Islet of Langerhans (tissue), 1 donor: ENCODE data around the gene ELOVL2.
"Not testable (repeated sequence)": the region's sequence is repeated elsewhere in the genome, so short reads cannot be mapped to it uniquely, and the experiment has no call there.

ENCODE experiments used
- FAIRE-seq: peaks from one replicate; lab custom pipeline; 2011; peaks lifted over from hg19 to GRCh38; lab: Jason Lieb, UNC

The ELOVL2 gene, protein sequence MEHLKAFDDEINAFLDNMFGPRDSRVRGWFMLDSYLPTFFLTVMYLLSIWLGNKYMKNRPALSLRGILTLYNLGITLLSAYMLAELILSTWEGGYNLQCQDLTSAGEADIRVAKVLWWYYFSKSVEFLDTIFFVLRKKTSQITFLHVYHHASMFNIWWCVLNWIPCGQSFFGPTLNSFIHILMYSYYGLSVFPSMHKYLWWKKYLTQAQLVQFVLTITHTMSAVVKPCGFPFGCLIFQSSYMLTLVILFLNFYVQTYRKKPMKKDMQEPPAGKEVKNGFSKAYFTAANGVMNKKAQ

DNA sequence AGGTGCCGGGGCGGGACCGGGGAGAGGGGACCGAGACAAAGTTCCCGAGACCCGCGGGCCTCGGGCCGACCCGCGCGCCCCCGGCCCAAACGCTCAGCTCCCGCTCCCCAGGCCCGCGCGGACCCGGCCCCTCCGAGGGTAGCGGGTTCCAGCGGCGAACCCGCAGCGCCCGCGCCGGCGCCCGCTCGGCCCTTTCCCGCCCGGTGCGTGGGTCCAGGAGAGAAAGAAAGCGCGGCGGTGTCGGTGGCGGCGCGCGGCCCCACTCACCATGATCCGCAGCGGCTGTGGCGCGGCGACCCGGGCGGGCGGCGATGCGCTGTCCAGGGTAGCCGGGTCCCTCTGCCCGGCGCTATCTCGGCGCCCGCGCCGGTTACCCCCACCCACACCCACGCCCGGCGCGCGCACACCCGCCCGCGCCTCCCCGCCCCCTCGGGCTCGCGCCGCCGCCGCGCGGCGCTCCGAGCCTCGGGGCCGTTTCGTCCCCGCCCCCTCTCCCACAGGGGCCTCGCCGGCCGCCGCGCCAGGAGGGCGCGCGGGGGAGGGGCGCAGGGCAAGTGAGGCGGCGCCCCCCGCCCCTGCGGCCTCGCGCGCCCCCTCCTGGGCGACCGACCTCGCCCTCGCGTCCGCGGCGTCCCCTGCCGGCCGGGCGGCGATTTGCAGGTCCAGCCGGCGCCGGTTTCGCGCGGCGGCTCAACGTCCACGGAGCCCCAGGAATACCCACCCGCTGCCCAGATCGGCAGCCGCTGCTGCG is at the start of gene ELOVL2:
Gene ELOVL2 (minus strand): TSS at position 345 of the 751 bp plus-strand sequence. CDS start 75 bp downstream, at position 270.
- no peak for FAIRE-seq

DNA sequence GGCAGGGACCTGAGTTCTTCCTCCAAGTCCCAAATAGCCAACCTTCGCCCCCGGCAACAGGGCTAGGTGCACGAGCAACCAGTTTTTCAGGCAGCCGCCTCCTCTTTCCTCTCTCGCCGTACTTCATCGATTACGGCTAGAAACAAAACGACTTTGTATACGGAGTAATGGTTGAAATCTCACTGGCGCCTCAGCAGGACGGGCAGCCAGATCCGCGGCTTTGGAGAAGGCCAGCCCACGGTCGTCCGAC is 49.2 kb upstream of the ELOVL2 start:
- FAIRE-seq, result no peak

DNA sequence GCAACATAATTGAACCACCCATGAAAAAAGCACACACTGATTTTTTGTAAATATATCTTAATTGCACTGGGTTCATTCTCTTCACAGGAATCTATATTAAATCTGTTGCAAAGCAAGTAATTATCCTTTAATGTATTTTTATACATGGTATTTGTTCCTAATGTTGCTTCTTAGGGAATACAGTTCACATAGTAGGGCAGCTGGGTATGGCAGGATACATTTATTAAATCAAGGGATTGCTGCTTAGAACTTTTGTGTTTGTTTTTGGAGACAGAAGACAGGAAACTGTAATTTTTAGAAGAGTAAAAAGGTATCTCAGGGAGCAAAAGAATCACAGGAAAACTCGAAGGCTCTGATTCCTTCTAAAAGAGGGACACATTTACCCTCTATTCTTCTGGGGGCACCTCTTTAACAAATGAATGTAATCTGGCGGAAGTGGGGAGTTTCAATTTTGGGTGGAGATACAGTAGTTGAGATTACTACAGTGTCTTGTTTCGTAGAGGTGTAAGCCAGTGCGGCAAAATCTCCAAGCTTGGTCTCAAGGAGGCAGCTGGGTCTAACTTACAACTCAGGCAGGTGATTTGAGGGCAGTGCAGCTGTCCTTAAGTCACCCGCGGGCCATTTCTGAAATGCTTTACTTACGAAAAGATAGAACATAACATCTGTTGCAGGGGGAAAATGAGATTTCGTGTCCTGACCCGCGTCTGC is 48.7 kb upstream of the ELOVL2 start:
- FAIRE-seq, result no peak

DNA sequence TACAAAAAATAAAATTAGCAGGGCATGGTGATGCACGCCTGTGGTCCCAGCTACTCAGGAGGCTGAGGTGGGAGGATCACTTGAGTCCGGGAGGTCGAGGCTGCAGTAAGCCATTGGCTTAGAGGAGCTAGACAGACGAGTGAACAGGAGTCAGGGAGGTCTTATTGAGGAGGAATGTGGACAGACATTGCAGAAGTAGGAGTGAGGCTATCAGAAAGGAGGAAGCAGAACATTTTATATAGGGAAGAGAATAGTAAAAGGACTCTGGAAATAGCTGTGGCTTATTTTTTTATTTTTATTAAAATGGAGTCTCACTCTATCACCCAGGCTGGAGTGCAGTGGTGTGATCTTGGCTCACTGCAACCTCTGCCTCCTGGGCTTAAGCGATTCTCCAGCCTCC is 47.0 kb upstream of the ELOVL2 start:
- FAIRE-seq, result not testable (repeated sequence)

DNA sequence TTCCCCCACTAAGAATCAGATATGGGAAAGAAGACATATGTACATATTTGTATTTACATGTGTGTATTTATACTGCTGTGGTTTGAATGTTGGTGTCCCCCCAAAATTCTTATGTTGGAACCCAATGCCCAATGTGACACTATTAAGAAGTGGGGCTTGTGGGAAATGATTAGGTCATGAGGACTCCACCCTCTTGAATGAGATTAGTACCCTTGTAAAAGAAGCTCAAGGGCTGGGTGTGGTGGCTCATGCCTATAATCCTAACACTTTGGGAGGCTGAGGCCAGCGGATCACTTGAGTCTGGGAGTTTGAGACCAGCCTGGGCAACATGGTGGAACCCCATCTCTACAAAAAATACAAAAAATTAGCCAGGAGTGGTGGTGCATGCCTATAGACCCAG is 45.6 kb upstream of the ELOVL2 start:
- no peak for FAIRE-seq

DNA sequence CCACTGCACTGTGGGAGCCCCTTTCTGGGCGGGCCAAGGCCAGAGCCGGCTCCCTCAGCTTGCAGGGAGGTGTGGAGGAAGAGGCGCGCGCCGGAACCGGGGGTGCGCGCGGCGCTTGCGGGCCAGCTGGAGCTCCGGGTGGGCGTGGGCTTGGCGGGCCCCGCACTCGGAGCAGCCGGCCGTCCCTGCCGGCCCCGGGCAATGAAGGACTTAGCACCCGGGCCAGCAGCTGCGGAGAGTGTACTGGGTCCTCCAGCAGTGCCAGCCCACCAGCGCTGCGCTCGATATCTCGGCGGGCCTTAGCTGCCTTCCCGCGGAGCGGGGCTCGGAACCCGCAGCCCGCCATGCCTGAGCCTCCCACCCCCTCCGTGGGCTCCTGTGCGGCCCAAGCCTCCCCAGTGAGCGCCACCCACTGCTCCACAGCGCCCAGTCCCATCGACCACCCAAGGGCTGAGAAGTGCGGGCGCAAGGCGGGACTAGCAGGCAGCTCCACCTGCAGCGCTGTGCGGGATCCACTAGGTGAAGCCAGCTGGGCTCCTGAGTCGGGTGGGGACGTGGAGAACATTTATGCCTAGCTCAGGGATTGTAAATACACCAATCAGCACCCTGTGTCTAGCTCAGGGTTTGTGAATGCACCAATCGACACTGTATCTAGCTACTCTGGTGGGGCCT is 43.2 kb upstream of the ELOVL2 start:
- FAIRE-seq, result not testable (repeated sequence)

DNA sequence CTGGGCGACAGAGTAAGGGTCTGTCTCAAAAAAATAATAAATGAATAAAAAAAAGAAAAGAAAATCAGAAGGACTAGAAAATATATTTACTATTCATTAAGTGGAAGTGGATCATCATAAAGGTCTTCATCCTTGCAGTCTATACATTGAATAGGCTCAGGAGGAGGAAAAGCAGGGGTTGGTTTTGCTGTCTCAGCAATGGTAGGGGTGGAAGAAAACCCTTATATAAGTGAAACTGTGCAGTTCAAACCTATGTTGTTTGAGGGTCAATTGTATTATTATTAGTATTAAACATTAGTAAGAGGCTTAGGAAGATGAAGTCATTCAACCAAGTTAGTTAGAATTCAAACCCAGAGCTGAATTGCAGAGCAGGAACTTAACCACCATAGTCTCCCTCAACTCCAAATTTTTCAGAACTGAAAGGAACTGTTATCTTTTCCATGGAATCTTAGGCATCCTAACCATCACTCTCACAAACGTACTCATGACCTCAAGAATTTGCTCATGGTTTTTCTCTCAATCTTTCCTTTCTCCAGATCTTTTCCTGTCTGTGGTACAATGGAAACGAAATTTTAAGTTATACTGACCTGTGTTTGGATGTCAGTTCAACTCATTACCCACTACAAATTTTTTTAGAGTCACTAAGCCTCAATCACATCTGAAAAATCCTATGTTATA is 41.8 kb upstream of the ELOVL2 start:
- FAIRE-seq, result no peak

DNA sequence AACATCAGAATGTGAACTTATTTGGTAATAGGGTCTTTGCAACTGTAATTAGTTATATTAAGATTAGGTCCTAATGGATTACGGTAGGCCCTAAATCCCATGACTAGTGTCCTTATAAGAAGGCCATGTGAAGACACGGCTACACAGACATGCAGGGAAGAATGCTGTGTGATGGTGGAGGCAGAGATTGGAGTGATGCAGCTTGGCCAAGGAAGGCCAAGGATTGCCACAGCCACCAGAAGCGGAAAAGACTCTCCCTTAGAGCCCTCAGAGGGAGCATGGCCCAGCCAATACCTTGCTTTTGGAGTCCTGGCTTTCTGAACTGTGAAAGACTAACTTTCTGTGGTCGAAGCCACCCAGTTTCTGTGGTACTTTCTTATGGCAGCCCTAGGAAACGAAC is 39.9 kb upstream of the ELOVL2 start:
- FAIRE-seq, result no peak

DNA sequence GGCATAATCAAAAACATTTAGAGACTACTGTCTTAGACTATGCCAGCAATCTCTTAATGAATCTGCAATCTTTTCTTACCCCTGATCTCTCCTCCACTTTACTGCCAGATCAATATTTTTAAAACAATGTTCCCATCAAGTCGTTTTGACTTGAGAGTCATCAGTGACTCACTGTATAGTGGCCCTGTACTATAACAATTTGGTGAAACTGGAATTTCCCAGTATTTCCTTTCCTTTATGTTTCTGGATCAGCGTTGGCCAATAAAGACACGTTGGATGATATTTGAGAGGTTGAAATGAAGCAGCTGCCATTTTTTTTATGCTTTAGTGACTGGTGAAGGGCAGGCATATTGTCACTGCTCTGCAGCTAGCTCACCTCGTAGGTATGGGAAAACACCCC is 39.4 kb upstream of the ELOVL2 start:
- no peak for FAIRE-seq

DNA sequence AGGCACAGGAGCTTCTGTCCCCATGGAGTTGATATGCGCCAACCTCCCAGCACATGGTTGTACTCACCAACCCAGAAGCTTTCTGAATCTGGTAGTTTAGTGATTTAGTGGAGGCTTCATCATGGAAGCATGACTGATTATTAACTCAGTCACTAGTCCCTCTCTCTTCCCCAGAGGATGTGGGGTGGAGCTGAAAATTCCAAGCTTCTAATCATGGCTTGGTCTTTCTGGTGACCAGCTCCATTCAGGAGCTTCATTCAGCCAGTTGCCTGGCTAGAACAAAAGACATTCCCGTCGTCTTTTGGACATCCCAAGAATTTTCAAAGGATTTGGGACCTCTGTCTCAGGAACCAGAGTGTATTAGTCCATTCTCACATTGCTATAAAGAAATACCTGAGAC is 36.2 kb upstream of the ELOVL2 start:
- no peak for FAIRE-seq

DNA sequence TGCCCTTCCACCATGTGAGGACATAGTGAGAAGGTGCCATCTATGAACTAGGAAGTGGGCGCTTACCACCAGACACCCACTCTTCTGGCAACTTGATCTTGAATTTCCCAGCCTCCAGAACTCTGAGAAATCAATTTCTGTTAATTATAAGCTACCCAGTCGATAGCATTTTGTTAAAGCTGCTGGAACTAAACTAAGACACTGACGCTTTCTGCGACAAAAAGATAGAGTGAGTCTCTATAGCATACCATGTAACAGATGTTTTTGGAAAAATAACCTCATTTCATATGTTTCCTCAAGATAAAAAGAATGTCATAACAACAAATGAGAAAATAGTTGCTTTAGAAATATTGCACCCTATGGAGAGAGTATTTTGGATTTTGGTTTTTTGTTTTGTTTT is 34.2 kb upstream of the ELOVL2 start:
- FAIRE-seq, result no peak

DNA sequence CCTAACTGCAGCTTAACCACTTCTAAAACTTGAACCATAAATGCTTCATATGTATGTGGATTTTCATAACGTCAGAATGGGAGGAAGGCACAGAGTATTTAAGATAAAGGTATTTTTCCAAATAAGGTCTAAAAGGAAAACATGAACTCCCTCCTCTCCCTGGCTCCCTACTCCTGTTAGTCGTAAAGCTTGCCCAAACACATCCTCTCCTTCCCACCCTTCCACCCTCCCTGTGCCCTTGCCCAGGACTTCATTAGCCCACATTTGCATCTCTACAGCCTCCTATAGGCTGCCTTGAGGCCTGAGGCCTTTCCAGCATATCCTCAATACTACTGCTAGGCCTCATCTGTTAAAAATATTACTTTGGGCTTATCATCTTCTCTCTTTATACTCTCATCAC is 32.4 kb upstream of the ELOVL2 start:
- FAIRE-seq, result no peak

DNA sequence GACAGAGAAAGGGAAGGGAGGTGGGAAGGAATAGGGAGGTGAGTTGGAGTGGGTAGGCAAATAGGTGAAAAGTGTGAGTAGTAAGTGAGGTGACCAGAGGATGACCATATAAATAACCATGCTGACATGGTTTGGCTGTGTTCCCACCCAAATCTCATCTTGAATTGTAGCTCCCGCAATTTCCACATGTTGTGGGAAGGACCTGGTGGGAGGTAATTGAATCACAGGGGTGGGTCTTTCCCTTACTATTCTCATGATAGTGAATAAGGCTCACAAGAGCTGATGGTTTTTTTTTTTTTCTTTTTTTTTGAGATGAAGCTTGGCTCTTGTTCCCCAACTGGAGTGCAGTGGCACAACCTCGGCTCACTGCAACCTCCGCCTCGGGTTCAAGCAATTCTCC is 28.0 kb upstream of the ELOVL2 start:
- no peak for FAIRE-seq

DNA sequence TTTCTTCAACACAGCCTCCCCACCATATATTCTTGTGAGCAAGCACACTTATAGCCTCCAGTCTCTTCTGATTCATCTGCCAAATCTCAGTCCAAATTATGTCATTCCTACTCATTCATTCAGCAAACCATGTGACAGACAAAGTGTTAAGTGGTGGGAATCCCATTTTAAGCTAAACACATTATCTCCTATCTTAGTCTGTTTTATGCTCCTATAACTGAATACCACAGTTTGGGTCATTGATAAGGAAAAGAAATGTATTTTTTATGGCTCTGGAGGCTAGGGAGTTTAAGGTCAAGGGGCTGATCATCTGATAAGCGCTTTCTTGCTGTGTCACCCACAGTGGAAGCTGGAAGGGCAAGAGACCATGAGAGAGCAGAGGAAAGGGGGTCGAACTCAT is 25.7 kb upstream of the ELOVL2 start:
- FAIRE-seq, result no peak

DNA sequence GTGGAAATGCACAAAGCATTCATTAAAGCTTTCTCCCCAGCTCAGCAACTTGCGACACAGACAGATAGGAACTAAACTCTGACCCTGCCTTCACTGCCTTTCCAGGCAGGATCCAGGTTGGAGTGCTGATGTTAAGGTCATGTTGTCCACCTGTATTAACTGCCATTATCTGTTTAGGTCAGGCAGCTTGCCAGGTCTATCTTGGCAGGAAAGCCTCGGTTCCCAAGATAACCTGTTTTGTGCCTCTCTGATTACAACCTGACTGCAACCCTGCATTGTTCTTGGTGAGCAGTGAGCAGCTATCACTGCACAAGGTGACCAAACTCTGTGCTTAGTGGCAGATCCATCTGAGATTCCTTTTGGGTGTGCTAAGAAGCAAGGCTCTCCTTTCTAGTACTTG is 23.2 kb upstream of the ELOVL2 start:
- FAIRE-seq, result no peak

DNA sequence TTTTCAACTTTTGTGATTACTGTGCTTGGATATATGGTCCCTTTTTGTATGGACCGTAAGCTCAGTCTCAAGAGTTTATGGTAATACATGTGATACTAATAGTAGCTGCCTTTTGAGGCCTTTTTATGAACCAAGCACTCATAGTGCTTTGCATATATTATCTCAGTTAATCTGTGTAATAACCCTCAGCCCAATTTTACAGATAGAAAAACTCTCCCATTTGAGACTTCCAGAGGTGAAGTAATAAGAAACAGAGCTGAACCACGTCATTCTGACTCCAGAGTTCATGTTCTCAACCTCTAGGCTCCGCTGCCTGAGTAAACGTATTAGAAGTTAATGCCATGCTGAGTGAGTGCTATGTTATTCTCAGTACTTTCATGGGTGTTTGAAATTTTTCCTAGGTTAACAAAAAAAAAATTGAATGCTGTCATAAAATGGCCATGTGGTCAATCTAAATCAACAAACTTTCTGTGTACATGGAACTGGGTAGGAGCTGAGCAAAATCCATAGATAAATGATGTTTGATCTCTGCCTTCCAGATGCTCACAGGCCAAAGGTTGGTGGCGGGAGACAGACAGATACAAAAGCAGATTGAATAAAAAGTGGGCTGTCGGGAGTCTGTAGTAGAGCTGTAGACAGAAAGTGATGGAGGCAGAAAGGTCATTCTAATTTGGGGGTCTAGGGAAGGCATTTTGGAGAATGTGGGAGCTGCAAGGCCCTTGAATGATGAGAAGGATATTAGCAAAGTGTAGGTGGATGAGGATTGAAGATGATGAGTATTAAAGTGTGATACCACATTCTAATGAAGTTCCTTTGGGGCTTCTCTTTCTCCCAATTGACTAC is 22.6 kb upstream of the ELOVL2 start:
- FAIRE-seq, result no peak

DNA sequence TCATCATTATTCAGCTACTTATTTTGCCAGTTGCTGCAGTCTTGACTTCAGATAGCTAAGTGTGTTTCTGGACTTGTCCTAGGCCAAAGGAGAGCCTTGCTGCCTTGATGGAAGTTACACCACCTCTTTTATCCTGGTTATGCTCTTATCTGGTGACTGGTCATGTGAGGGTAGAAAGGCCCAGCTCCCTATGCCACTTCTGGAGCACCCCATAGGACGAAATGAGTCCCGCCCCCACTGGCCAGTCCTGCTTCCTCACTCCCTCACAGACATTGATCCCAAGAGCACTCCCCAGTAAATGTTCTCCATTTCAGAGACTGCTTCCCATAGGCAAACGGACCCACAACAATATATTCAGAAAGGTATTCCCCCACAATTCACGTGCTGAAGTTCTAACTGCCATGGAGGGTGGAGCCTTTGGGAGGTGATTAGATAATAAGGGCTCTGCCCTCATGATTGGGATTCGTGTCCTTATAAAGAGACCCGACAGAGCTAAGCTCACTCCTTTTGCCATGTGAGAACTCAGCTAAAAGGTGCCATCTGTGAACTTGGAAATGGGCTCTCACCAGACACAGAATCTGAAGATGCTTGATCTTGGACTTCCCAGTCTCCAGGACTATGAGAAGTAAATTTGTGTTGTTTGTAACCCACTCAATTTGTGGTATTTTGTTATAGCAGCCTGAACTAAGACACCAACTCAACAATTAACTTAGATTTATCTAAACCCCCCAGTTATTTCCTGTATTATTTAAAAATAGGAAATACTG is 21.5 kb upstream of the ELOVL2 start:
- no peak for FAIRE-seq

DNA sequence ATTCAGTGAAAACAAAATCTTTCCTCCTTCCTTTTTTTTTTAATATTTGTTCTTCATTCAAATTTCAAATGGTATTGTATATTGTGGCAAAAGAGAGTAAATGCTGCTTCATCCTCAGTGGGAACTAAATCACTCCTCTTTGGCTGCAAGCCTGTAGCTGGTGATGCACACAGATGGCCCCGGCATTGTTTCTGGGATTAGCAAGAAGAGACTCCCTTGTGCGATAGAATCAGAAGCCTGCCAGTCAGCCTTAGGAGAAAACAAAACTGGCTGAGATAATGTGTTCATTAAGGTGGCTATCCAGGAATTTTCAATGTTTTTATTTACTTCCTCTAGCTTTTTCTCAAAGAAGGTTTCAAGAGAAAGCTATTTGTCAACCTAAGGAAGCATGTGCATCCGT is 20.7 kb upstream of the ELOVL2 start:
- no peak for FAIRE-seq

DNA sequence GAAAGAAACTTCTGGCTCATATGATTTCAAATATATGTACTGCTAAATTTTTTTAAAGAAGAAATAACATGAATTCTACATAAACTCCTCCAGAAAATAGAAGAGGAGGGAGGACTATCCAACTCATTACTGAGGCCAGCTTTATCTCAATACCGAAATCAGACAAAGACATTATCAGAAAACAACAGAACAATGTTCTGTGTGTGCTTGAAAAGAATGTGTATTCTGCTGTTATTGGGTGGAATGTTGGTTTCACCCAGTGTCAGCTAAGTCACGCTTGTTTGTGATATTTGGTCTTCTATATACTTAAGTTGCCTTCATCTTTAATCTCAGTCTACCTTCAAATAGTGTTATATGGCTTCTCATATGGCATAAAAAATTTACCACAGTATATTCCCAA is 18.6 kb upstream of the ELOVL2 start:
- FAIRE-seq, result no peak

DNA sequence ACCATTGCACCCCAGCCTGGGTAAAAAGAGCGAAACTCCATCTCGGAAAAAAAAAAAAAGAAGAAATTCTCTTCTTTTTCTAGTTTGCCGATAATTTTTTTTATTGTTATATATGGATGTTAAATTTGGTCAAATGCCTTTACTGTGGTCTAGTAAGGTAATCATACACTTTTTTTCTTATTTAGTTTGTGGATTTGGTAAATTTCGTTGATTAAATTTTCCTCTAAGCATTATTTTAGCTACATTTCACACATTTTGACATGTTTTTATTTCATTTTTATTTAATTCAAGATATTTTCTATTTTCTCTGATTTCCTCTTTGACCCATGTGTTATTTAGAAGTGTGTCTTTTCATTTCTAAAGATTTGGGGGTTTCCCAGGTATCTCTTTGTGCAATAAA is 18.0 kb upstream of the ELOVL2 start:
- FAIRE-seq, result no peak

DNA sequence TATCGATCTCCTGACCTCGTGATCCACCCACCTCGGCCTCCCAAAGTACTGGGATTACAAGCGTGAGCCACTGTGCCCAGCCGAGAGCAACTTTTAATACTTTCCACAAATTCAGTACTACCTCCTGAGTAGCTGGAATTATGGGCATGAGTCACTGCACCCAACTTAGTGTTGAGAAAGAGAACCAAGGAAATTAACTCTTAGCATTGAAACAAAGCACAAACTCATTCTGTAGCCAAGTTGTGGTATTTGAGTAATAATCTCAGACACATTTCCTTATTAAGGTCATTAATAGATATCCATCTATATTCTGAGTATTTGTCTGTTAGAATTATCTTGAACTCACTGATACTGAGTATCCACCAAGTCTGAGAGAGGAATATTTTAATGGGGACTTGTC is 14.3 kb upstream of the ELOVL2 start:
- no peak for FAIRE-seq
